Activated T-cell treated with anti-CD3 and anti-CD28 coated beads, Interleukin-2, amount 50 U/mL, for 24 hours (primary cell): ENCODE measurements around the gene C10orf95.
"Not testable (repeated sequence)": the region's sequence is repeated elsewhere in the genome, so short reads cannot be mapped to it uniquely, and the experiment has no call there.

Experiments used
- DNase-seq: peaks from one replicate; pipeline ENCODE4 v3.0.0-alpha.2; 2020
- H3K27ac Mint-ChIP-seq: 2 replicates; pipeline ENCODE4 v1.8.0; 2020; ENCODE audit warnings: mild to moderate bottlenecking, mixed read lengths
- H3K27me3 Mint-ChIP-seq: 2 replicates; pipeline ENCODE4 v1.8.0; 2020; ENCODE audit warnings: mixed read lengths
- H3K36me3 Mint-ChIP-seq: 2 replicates; pipeline ENCODE4 v1.8.0; 2020; ENCODE audit warnings: low read depth, mixed read lengths
- H3K4me1 Mint-ChIP-seq: 2 replicates; pipeline ENCODE4 v1.8.0; 2020; ENCODE audit warnings: low read depth, mixed read lengths
- H3K4me3 Mint-ChIP-seq: 2 replicates; pipeline ENCODE4 v1.8.0; 2020; ENCODE audit warnings: mild to moderate bottlenecking, moderate library complexity, mixed read lengths
- H3K9me3 Mint-ChIP-seq: 2 replicates; pipeline ENCODE4 v1.8.0; 2020; ENCODE audit warnings: mixed read lengths

C10orf95 gene

GRCh38 chr10:102451105-102451969, at the start of gene C10orf95:
Gene C10orf95 (minus strand): TSS chr10:102451543. CDS start chr10:102451093, 450 bp downstream.
- peak within 1 kb of the TSS; percentile 97 for H3K27ac Mint-ChIP-seq
- no peaks in the 10 kb centered on the region for H3K9me3 Mint-ChIP-seq
- no peak for DNase-seq
- H3K36me3 Mint-ChIP-seq, result peaks cover 59% of the 10 kb centered on the region
- H3K4me1 Mint-ChIP-seq, result peaks cover 35% of the 10 kb centered on the region
- no peaks in the 10 kb centered on the region for H3K27me3 Mint-ChIP-seq
- peak within 1 kb of the TSS; percentile 94 for H3K4me3 Mint-ChIP-seq

DNA sequence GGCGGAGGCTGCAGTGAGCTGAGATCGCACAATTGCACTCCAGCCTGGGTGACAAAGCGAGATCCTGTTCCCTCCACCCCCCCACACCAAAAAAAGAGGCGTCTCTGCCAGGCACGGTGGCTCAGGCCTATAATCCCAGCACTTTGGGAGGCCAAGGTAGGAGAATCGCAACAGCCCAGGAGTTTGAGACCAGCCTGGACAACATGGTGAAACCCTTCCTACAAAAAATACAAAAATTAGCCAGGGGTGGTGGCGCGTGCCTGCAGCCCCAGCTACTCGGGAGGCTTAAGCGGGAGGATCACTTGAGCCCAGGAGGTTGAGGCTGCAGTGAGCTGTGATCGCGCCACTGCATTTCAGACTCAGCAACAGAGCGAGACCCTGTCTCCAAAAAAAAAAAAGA, 49.3 kb upstream of the C10orf95 start:
- not testable (repeated sequence) for H3K9me3 Mint-ChIP-seq, H3K4me3 Mint-ChIP-seq, DNase-seq, H3K27ac Mint-ChIP-seq, H3K27me3 Mint-ChIP-seq
- Mint-ChIP-seq H3K36me3 (peaks cover 26% of the 10 kb centered on the region), H3K4me1 (peaks cover 38% of the 10 kb centered on the region)

DNA sequence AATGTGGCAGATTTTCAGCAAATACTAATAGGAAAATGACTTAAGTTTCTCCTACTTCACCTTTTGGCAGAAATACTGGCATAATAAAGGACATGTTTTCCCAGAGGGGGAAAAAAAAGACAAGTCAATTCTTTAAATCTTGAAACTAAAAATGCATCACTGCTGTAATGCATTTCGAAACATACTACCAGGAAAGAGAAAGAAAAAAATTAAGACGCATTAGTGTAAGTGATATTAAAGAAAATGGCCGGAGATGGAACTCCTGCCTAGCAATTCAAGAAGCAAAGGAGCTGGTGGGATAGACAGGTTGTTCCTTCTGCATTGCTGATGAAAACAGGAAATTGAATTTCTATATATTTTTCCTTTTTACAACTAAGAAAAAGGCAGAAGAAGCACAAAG, 48.0 kb upstream of the C10orf95 start:
- no peak overlapping the region for H3K27ac Mint-ChIP-seq
- no peak overlapping the region for H3K4me3 Mint-ChIP-seq
- no peaks in the 10 kb centered on the region for H3K27me3 Mint-ChIP-seq
- peaks cover 29% of the 10 kb centered on the region for H3K4me1 Mint-ChIP-seq
- H3K9me3 Mint-ChIP-seq, result no peaks in the 10 kb centered on the region
- H3K36me3 Mint-ChIP-seq, result peaks cover 25% of the 10 kb centered on the region
- DNase-seq, result no peak

DNA sequence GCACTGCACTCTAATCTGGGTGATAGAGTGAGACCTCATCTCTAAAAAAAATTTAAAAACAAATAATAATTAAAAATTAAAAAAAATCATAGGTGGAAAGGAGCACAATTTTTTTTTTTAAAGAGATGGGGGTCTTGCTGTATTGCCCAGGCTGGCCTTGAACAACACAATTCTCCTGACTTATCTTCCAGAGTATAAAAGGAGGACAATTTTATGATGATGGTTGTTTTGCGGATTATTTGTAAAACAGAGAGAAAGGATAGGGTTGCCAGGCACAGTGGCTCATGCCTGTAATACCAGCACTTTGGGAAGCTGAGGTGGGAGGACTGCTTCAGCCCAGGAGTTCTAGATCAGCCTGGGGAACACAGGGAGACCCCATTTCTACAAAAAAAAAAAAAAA, 46.2 kb upstream of the C10orf95 start:
- DNase-seq, result no peak
- Mint-ChIP-seq H3K36me3 (peaks cover 37% of the 10 kb centered on the region), H3K27ac (no peak overlapping the region), H3K9me3 (no peaks in the 10 kb centered on the region), H3K4me3 (no peak overlapping the region), H3K4me1 (peaks cover 43% of the 10 kb centered on the region), H3K27me3 (no peaks in the 10 kb centered on the region)

DNA sequence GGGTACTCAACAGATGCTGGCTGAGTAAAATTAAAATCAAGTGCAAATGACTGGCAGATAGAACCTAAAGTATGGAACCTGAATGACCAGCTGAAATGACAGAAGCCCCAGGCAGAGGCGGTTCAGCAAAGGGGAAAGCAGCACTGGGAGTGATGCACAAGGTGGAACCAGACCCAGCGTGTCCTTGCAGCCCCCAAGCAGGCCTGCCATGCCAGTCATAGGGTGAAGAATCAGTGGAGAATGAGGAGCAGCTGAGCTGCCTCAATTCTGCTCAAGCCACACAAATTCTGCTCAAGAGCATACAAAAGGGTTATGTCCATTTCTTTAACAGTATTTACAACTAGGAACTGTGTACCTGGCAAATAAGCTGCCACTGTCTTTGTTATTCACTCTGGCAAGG, 42.4 kb upstream of the C10orf95 start:
- no peak overlapping the region for H3K27ac Mint-ChIP-seq
- no peak overlapping the region for H3K4me3 Mint-ChIP-seq
- H3K9me3 Mint-ChIP-seq, result no peaks in the 10 kb centered on the region
- no peaks in the 10 kb centered on the region for H3K27me3 Mint-ChIP-seq
- DNase-seq, result no peak
- peaks cover 35% of the 10 kb centered on the region for H3K4me1 Mint-ChIP-seq
- H3K36me3 Mint-ChIP-seq, result peaks cover 59% of the 10 kb centered on the region

- Mint-ChIP-seq H3K4me1 (peaks cover 28% of the 10 kb centered on the region), H3K9me3 (no peaks in the 10 kb centered on the region), H3K27me3 (no peaks in the 10 kb centered on the region), H3K36me3 (peaks cover 64% of the 10 kb centered on the region), H3K27ac (peak overlapping the region; percentile 77), H3K4me3 (no peak overlapping the region)
- no peak for DNase-seq
Observed at GRCh38 chr10:102492983-102493382, 41.6 kb upstream of the C10orf95 start.

DNA sequence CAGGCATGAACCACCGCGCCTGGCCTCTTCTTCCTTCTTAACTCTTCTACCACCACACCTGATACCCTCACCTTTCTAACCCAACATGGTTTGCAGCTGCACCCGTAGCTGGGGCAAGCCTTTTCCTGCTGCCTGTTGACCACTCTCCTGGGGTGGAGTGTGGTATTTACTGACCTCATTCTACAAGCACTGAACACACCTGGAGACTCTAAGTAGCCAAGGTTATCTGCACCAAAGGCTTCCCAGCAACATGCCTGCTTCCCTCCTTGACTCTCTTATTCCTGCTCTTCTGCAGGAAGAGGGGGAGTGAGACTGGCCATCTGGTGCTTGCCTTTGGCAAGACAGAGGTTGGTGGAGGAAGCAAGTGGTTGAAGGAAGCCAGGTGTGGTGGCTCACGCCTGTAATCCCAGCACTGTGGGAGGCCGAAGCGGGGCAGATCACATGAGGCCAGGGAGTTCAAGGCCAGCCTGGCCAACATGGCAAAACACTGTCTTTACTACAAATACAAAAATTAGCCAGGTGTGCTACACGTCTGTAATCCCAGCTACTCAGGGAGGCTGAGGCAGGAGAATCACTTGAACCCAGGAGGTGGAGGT, 41.1 kb upstream of the C10orf95 start:
- no peak for DNase-seq
- H3K27ac Mint-ChIP-seq, result peak overlapping the region; percentile 49
- no peak overlapping the region for H3K4me3 Mint-ChIP-seq
- peaks cover 26% of the 10 kb centered on the region for H3K4me1 Mint-ChIP-seq
- no peaks in the 10 kb centered on the region for H3K27me3 Mint-ChIP-seq
- peaks cover 68% of the 10 kb centered on the region for H3K36me3 Mint-ChIP-seq
- H3K9me3 Mint-ChIP-seq, result no peaks in the 10 kb centered on the region

DNA sequence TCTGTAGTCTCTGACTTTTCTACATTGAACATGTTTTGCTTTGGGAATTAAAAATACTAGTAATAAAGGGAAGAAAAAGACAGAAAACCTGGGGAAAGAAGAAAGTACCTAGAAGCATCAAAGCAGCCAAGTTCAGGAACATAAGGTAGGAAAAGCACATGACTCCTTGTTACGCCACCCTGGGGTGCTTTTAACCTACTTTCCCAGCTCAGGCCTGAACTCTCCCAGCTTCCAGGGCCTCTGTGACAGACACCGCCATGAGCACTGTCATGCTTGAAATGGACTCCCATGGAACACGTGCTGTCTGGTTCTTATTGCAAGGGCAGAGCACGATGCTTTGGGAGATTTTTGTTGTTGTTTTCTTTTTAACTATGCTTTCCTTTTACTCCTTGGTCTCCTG, 39.8 kb upstream of the C10orf95 start:
- Mint-ChIP-seq H3K27me3 (no peaks in the 10 kb centered on the region), H3K4me1 (peaks cover 19% of the 10 kb centered on the region), H3K36me3 (peaks cover 79% of the 10 kb centered on the region), H3K27ac (peak overlapping the region; percentile 23), H3K9me3 (no peaks in the 10 kb centered on the region), H3K4me3 (no peak overlapping the region)
- no peak for DNase-seq

GRCh38 chr10:102485093-102485784, 33.9 kb upstream of the C10orf95 start:
- Mint-ChIP-seq H3K9me3 (no peaks in the 10 kb centered on the region), H3K36me3 (peaks cover 98% of the 10 kb centered on the region), H3K4me1 (no peaks in the 10 kb centered on the region), H3K27ac (peak overlapping the region; percentile 64), H3K27me3 (no peaks in the 10 kb centered on the region), H3K4me3 (no peak overlapping the region)
- DNase-seq, result no peak

DNA sequence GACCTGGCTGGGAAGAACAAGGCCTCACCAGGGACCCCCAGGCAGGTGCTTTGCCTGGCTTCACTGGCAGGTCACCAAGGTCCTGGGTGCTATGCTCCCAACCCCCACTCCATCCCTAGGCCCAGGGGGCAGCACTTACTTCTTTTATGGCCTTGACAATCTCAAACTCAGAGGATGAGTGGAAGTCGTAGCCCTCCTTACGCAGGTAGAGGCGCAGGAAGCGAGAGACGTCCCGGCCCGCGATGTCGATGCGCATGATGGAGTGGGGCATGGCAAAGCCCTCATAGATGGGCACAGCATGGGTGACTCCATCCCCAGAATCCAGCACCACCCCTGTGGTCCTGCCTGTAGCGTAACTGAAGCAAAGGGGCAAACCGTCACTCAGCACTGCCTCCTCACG, 32.7 kb upstream of the C10orf95 start:
- Mint-ChIP-seq H3K27me3 (no peaks in the 10 kb centered on the region), H3K4me1 (peaks cover 3% of the 10 kb centered on the region), H3K9me3 (no peaks in the 10 kb centered on the region), H3K4me3 (no peak overlapping the region), H3K36me3 (peaks cover 100% of the 10 kb centered on the region), H3K27ac (peak overlapping the region; percentile 40)
- no peak for DNase-seq

DNA sequence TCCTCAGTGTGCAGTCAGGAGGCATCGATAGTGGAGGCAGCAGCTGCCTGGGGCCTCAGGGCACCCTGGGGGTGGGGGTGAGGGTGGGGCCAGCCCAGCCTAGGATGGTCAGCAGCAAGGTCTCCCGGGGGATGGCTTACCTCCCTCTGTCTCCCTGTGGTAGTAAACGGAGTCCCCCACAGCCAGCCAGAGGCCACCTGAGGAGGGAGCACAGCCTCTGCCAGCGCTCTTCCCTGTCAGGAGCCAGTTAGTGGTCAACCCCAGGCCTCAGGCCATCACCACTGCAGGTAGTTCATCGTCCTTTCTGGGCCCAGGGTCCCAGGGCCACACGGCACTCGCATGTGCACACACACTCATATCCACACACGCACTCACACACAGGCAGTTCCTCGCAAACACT, 29.1 kb upstream of the C10orf95 start:
- Mint-ChIP-seq H3K4me1 (peaks cover 13% of the 10 kb centered on the region), H3K27ac (peak overlapping the region; percentile 65), H3K9me3 (no peaks in the 10 kb centered on the region), H3K27me3 (no peaks in the 10 kb centered on the region), H3K36me3 (peaks cover 90% of the 10 kb centered on the region), H3K4me3 (no peak overlapping the region)
- no peak for DNase-seq

DNA sequence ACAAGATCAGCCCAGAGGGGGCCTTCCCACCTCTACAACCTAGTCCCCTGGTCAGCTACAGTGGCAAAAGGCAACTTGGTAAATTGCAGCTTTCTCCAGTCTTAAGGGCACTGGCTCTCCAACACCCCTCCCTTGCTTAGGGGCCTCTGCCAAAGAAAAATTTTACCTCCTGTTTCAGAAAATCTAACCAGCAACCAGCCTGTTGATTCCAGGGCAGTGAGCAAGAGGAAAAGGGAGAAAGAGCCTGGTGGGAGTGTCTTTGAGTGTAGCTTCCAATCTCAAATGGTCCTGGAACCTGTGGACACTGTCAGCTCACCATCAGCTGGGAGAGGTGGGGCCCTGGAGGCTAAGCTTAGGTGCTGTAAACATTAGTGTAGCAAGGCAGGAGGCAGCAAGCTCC, 28.3 kb upstream of the C10orf95 start:
- Mint-ChIP-seq H3K27me3 (no peaks in the 10 kb centered on the region), H3K4me3 (no peak overlapping the region), H3K9me3 (no peaks in the 10 kb centered on the region), H3K27ac (peak overlapping the region; percentile 87), H3K4me1 (peaks cover 17% of the 10 kb centered on the region), H3K36me3 (peaks cover 86% of the 10 kb centered on the region)
- DNase-seq, result no peak

GRCh38 chr10:102476466-102477141, 25.3 kb upstream of the C10orf95 start:
- Mint-ChIP-seq H3K9me3 (no peaks in the 10 kb centered on the region), H3K36me3 (peaks cover 72% of the 10 kb centered on the region), H3K4me1 (peaks cover 34% of the 10 kb centered on the region), H3K27me3 (no peaks in the 10 kb centered on the region), H3K27ac (peak overlapping the region; percentile 68), H3K4me3 (no peak overlapping the region)
- DNase-seq, result peak; percentile 41

DNA sequence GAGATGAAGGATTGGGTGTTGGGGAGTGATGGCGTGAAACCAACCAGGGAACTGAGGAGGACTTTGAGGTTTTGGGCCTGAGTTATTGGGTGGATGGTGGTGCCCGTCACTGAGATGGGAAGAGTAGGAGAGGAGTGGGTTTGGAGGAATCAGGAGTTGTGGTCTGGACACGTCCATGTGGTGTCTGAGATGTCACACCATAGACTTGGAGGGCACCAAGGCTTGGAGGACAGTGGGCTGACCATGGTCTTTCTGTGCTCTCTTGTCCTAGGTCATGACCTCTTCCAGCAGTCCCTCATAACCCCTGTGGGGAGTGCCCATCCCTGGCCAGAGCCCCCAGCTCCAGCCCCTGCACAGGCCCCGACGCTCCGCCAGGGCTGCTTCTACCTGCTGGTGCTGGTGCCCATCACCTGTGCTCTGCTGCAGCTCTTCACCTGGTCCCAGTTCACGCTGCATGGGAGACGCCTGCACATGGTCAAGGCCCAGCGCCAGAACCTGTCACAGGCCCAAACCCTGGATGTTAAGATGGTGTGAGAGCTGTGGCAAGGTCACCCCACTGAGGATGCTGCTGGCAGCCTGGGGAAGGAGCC, 24.2 kb upstream of the C10orf95 start:
- H3K9me3 Mint-ChIP-seq, result no peaks in the 10 kb centered on the region
- H3K27ac Mint-ChIP-seq, result peak overlapping the region; percentile 51
- H3K4me1 Mint-ChIP-seq, result peaks cover 34% of the 10 kb centered on the region
- no peaks in the 10 kb centered on the region for H3K27me3 Mint-ChIP-seq
- peaks cover 70% of the 10 kb centered on the region for H3K36me3 Mint-ChIP-seq
- H3K4me3 Mint-ChIP-seq, result no peak overlapping the region
- DNase-seq, result no peak
